Esophagus muscularis mucosa (tissue), 4 donors: Measurements from ENCODE around the gene RND1. TPM values are rescaled to one million over a fixed set of nuclear protein-coding genes. Genes with fewer than 3 reads are reported as not detected.

Experiments used
- DNase-seq: peaks from one replicate; pipeline ENCODE4 v3.0.0-alpha.2; 2017; ENCODE audit errors: extremely low spot score
- H3K27ac ChIP-seq, 4 donors: fragments of 200-600 bp; sonication (generic); replicated peaks in 1 of 4; 1 replicate in 3 of 4; 2 replicates in 1 of 4; pipeline ENCODE4 v1.5.1; 2016 to 2019; ENCODE audit warnings: mild to moderate bottlenecking in 1 of 4
- H3K27me3 ChIP-seq, 4 donors: fragments of 200-600 bp; sonication (generic); one replicate each; pipeline versions ENCODE4 v1.5.1 to v1.6.0; 2016 to 2019
- H3K36me3 ChIP-seq, 4 donors: fragments of 200-600 bp; sonication (generic); one replicate each; pipeline ENCODE4 v1.5.1; 2016 to 2019
- H3K4me1 ChIP-seq, 4 donors: fragments of 200-600 bp; sonication (generic); one replicate each; pipeline ENCODE4 v1.5.1; 2016 to 2019
- H3K4me3 ChIP-seq, 4 donors: fragments of 200-600 bp; sonication (generic); 1 replicate in 2 of 4; 2 replicates in 2 of 4; pipeline ENCODE4 v1.5.1; 2016 to 2019; ENCODE audit warnings: mild to moderate bottlenecking in 4 of 4, moderate library complexity in 1 of 4
- H3K9me3 ChIP-seq, 4 donors: fragments of 200-600 bp; sonication (generic); 1 replicate in 3 of 4; 2 replicates in 1 of 4; pipeline ENCODE4 v1.5.1; 2016 to 2019
- EP300 ChIP-seq: sonication (generic); formaldehyde crosslinking; IDR thresholded peaks from one replicate; pipeline ENCODE4 v1.6.1; 2017; ENCODE audit warnings: antibody characterized with exemption
- POLR2A ChIP-seq: fragments of 450-650 bp; IDR thresholded peaks from one replicate; pipeline ENCODE4 v1.6.1; 2017; ENCODE audit warnings: antibody characterized with exemption, moderate library complexity, mild to moderate bottlenecking, low read depth
- POLR2AphosphoS5 ChIP-seq, 2 donors: sonication (generic); formaldehyde crosslinking; IDR thresholded peaks; one replicate each; pipeline ENCODE4 v1.6.1; 2017; ENCODE audit warnings: antibody characterized with exemption in 2 of 2
- WGBS: methylation state at CpG from one replicate; pipeline ENCODE4 v1.1.5; 2018; 5-methylcytosine and 5-hydroxymethylcytosine counted together
- intact Hi-C: fragments of 100-400 bp; cut with DNase I; formaldehyde crosslinking; loops from one replicate; pipeline ENCODE4 v1.15.1; 2023
- total RNA-seq, 4 donors: library from RNA; depleted of rRNA; stranded (reverse); fragments of >200 nt; gene quantifications; one replicate each; pipeline versions ENCODE4 v1.1.0 to v1.2.1, GENCODE V29; 2016
- TF ChIP-seq, protein P1 (sequence below), 3 experiments: fragments of 200-600 bp in 2 of 3; fragments of 450-650 bp in 1 of 3; sonication (generic) in 2 of 3; IDR thresholded peaks; one replicate each; pipeline ENCODE4 v1.5.1; 2017 to 2019; ENCODE audit warnings: antibody characterized with exemption in 3 of 3, mild to moderate bottlenecking in 2 of 3, moderate library complexity in 1 of 3

The RND1 gene
- total RNA-seq, 4 donors from 2014 or later: 0.29 to 6.5 (median 0.32) TPM; not detected in 1

DNA sequence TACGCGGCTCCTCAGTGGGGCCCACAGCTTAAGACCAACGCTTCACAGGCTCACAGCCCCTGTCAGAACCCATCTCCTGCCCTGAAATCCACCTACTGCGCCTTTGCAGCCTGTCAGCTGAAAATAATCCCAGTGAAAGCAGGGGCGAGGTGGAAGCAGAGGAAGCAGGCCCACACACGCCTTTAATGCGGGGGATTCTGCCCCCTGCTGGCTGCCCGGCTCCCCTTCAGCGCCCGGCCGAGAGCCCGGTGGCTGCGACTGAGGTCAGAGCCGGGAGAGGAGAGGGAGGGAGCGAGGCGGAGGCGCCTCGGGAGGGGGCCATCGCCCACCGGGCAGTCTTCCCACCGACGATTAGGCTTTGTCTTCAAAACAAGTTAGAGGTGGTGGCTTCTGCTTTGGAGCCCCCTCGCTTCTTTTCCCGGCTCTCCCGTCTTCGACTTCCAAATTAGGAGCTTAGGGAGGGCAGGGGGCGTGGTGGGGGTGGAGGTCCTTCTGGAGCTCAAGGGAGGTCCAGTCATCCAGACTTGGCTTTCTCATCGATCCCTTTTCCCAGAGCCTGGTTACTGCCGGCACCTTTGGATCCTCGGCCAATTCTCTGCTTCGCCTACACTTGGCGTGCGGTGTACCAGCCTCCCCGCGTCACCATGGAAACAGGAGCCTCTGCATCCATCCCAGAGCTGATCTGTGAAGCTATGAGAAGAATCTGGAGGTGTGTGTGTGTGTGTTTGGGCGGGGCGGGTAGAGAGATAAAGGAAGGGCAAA lies 25.2 kb upstream of the RND1 start:
- no peaks in the 10 kb centered on the region for H3K36me3 ChIP-seq
- peaks cover 0 to 10% (median 0%) of the 10 kb centered on the region in 4 donors for H3K27me3 ChIP-seq
- H3K27ac ChIP-seq: no peak overlapping the region
- H3K4me3 ChIP-seq: peak overlapping the region; percentile 31 to 47 (median 41)
- intact Hi-C loops: loop anchor here (1.0 kb wide), 1 partner anchor 38 kb away; no protein-coding TSS in a partner anchor
- TF ChIP-seq, protein P1, sequence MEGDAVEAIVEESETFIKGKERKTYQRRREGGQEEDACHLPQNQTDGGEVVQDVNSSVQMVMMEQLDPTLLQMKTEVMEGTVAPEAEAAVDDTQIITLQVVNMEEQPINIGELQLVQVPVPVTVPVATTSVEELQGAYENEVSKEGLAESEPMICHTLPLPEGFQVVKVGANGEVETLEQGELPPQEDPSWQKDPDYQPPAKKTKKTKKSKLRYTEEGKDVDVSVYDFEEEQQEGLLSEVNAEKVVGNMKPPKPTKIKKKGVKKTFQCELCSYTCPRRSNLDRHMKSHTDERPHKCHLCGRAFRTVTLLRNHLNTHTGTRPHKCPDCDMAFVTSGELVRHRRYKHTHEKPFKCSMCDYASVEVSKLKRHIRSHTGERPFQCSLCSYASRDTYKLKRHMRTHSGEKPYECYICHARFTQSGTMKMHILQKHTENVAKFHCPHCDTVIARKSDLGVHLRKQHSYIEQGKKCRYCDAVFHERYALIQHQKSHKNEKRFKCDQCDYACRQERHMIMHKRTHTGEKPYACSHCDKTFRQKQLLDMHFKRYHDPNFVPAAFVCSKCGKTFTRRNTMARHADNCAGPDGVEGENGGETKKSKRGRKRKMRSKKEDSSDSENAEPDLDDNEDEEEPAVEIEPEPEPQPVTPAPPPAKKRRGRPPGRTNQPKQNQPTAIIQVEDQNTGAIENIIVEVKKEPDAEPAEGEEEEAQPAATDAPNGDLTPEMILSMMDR (IDR thresholded peaks at IDR 0.05): peak; percentile 86 to 97 (median 90)
- peak in 1 of 2 donors; percentile 49 for TF ChIP-seq POLR2AphosphoS5 (IDR thresholded peaks at IDR 0.05)
- no peak for TF ChIP-seq EP300
- TF ChIP-seq POLR2A: no peak
- peaks cover 7 to 13% (median 10%) of the 10 kb centered on the region in 4 donors for H3K4me1 ChIP-seq
- WGBS: 5% methylated on average over 29 of the region's 37 CpGs
- H3K9me3 ChIP-seq: no peaks in the 10 kb centered on the region
- no peak for DNase-seq

DNA sequence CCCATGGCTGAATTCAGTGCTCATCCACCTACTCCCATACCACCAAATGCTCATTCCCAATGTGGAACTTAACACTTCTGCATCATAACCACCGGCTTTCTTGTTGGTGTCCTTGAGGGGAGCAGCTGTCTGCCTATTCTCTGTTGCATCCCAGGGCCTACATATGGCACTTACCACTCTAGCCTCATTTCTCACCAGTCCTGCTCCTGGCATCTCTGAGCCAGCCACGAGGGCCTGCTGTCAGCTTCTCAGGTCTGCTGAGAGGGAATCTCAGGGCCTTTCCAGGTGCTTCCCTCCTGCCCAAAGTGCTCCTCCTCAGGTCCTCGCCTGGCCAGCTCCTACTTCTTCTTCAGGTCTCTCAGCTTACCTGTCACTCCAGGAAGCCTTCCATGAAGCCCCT lies 24.0 kb upstream of the RND1 start:
- Histone ChIP-seq H3K4me1 (peaks cover 7 to 13% (median 10%) of the 10 kb centered on the region in 4 donors), H3K27ac (no peak overlapping the region), H3K36me3 (no peaks in the 10 kb centered on the region), H3K4me3 (no peak overlapping the region), H3K27me3 (peaks cover 0 to 10% (median 0%) of the 10 kb centered on the region in 4 donors), H3K9me3 (no peaks in the 10 kb centered on the region)
- intact Hi-C loops: loop anchor here (1.0 kb wide), 1 partner anchor 36 kb away; no protein-coding TSS in a partner anchor
- no peak for TF ChIP-seq EP300
- TF ChIP-seq, protein P1 (IDR thresholded peaks at IDR 0.05): no peak
- 86% methylated on average over 3 of the region's 3 CpGs for WGBS
- no peak for DNase-seq

DNA sequence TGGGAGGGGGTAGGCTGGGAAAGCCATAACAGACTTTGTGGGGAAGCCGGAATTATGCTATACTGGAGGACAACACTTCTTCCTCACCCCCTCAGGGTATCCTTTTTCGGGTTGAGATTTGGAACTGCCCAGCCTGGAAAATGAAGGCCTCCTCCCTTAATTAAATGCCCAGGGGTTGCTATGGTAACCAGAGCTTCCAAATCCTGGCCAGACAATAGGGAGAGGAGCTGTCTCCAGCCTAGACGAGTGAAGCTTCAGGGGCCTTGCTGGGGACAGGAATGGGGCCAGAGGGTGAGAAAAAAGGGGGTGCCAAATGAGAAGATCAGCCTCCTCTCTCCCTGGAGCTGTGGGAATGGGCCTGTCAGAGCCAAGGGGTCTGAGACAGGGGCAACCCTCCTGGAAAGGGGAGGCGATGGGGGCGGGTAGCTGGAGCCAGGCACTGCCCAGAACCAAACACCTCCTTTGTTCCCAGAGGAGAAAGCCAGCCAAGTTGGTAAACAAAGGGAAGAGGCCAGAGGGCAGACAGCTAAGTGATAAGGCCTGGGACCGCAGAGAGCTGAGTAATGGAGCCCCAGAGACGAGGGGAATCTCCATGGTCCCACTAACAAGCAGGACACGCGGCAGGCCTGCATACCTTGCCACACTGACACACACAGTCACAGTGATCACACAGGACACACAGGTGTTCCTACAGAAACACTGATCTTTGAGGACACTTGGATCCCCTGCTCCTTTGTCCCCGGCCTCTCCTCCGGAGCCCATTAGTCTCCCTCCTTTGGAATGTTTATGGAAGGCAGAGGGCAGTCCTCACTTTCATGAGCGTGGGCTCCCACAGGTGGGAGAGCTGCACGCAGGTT lies 17.9 kb upstream of the RND1 start:
- 65% methylated on average over 13 of the region's 13 CpGs for WGBS
- H3K9me3 ChIP-seq: no peaks in the 10 kb centered on the region
- intact Hi-C loops: no loop called here
- H3K4me3 ChIP-seq: no peak overlapping the region
- DNase-seq: no peak
- TF ChIP-seq POLR2AphosphoS5 (IDR thresholded peaks at IDR 0.05): no peak
- peak overlapping the region in 1 of 4 donors; percentile 28 for H3K27ac ChIP-seq
- H3K27me3 ChIP-seq: peaks cover 0 to 39% (median 1%) of the 10 kb centered on the region in 4 donors
- no peaks in the 10 kb centered on the region for H3K36me3 ChIP-seq
- peaks cover 8 to 20% (median 14%) of the 10 kb centered on the region in 4 donors for H3K4me1 ChIP-seq

DNA sequence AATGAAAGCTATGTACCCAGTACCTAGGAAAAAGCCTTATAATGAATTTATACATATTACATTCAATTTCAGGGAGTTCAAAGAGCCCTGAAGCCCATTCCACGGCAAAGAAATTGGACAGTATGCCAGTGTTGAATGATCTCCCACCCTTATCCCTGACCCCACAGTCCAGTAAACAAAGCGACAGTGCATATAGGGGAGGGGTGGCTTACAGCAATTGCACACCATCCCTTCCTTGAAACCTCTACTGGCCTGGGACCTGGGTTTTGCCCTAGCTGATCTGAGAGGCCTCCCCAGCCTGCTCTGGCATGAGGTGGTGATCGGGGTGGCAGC lies 17.3 kb upstream of the RND1 start:
- TF ChIP-seq POLR2A: no peak
- TF ChIP-seq POLR2AphosphoS5 (IDR thresholded peaks at IDR 0.05): no peak
- TF ChIP-seq, protein P1 (IDR thresholded peaks at IDR 0.05): no peak
- no peak for TF ChIP-seq EP300
- H3K4me1 ChIP-seq: peaks cover 8 to 20% (median 14%) of the 10 kb centered on the region in 4 donors
- intact Hi-C loops: no loop called here

DNA sequence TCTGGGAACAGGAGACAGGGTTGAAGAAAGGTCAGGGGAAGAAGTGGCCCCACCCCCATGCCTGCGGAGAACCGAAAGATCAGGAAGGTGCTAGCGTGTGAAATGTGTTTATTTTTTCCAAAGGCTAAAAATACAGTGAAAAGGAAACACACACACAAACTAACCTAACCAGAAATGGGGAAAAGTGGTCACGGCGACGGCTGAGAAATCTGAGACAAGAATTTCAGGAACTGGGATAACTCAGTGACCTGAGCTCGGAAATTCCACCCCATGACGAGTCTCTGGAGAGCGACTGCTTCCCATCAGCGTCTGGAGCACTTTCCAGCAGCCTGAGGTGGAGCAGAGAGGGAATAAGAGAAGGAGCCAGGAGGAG lies 16.6 kb upstream of the RND1 start:
- DNase-seq: no peak

More for the DNA sequence above, 17.3 kb upstream of the RND1 start:
- Histone ChIP-seq H3K9me3 (no peaks in the 10 kb centered on the region), H3K27me3 (peaks cover 0 to 44% (median 1%) of the 10 kb centered on the region in 4 donors), H3K36me3 (no peaks in the 10 kb centered on the region), H3K27ac (peak overlapping the region; percentile 7 to 31 (median 28)), H3K4me3 (no peak overlapping the region)
- DNase-seq: no peak
- WGBS: 79% methylated on average over 3 of the region's 3 CpGs

More for the DNA sequence above, 16.6 kb upstream of the RND1 start:
- Histone ChIP-seq H3K4me3 (peak overlapping the region; percentile 1 to 30 (median 21)), H3K4me1 (peaks cover 8 to 20% (median 14%) of the 10 kb centered on the region in 4 donors), H3K27ac (peak overlapping the region; percentile 7 to 46 (median 36)), H3K27me3 (peaks cover 0 to 44% (median 1%) of the 10 kb centered on the region in 4 donors), H3K36me3 (no peaks in the 10 kb centered on the region), H3K9me3 (no peaks in the 10 kb centered on the region)
- intact Hi-C loops: no loop called here
- WGBS: 12% methylated on average over 10 of the region's 10 CpGs
- TF ChIP-seq POLR2AphosphoS5 (IDR thresholded peaks at IDR 0.05) (peak; percentile 25 to 46), EP300 (peak; percentile 19), POLR2A (no peak)
- TF ChIP-seq, protein P1 (IDR thresholded peaks at IDR 0.05): no peak
